MM.1S (cell line): ENCODE measurements around the gene SEMA3G.

Experiments
- DNase-seq: peaks from one replicate; pipeline ENCODE4 v3.0.0-alpha.2; 2015
- H2AFZ ChIP-seq: fragments of 300-600 bp; sonication (generic); 2 replicates; pipeline ENCODE4 v1.6.0; 2016; ENCODE audit warnings: antibody characterized with exemption, low read length
- H3F3A ChIP-seq: fragments of 300-600 bp; sonication (generic); 2 replicates; pipeline ENCODE4 v1.6.1; 2016; ENCODE audit warnings: mild to moderate bottlenecking, antibody characterized with exemption, low read length, moderate library complexity, mixed read lengths; ENCODE audit not compliant: insufficient read depth
- H3K27ac ChIP-seq: fragments of 300-600 bp; sonication (generic); 2 replicates; pipeline ENCODE4 v1.5.1; 2016; ENCODE audit warnings: mild to moderate bottlenecking, low read length
- H3K27me3 ChIP-seq: fragments of 300-600 bp; sonication (generic); replicated peaks from 2 replicates; pipeline ENCODE4 v1.6.0; 2016; ENCODE audit warnings: low read length; ENCODE audit not compliant: insufficient read depth
- H3K36me3 ChIP-seq: fragments of 300-600 bp; sonication (generic); replicated peaks from 2 replicates; pipeline ENCODE4 v1.6.1; 2016; ENCODE audit warnings: mild to moderate bottlenecking, low read length, mixed read lengths; ENCODE audit not compliant: insufficient read depth
- H3K4me1 ChIP-seq: fragments of 300-600 bp; sonication (generic); 2 replicates; pipeline ENCODE4 v1.6.1; 2016; ENCODE audit warnings: low read length, mixed read lengths
- H3K4me2 ChIP-seq: fragments of 300-600 bp; sonication (generic); 2 replicates; pipeline ENCODE4 v1.6.0; 2016; ENCODE audit warnings: low read depth, low read length
- H3K4me3 ChIP-seq: fragments of 300-600 bp; sonication (generic); 2 replicates; pipeline ENCODE4 v1.5.1; 2016; ENCODE audit warnings: low read length, mixed read lengths
- H3K79me2 ChIP-seq: fragments of 300-600 bp; sonication (generic); 2 replicates; pipeline ENCODE4 v1.6.1; 2016; ENCODE audit warnings: mixed run types, low read length, mixed read lengths
- H3K9ac ChIP-seq: fragments of 300-600 bp; sonication (generic); 2 replicates; pipeline ENCODE4 v1.6.1; 2016; ENCODE audit warnings: low read length, mixed read lengths
- H3K9me2 ChIP-seq: fragments of 300-600 bp; sonication (generic); replicated peaks from 2 replicates; pipeline ENCODE4 v1.6.1; 2016; ENCODE audit warnings: mild to moderate bottlenecking, low read length, mixed read lengths; ENCODE audit not compliant: insufficient read depth
- H3K9me3 ChIP-seq: fragments of 300-600 bp; sonication (generic); replicated peaks from 2 replicates; pipeline ENCODE4 v1.6.1; 2016; ENCODE audit warnings: mild to moderate bottlenecking, low read length, mixed read lengths; ENCODE audit not compliant: insufficient read depth
- H4K20me1 ChIP-seq: fragments of 300-600 bp; sonication (generic); 2 replicates; pipeline ENCODE4 v1.6.1; 2016; ENCODE audit warnings: mild to moderate bottlenecking, low read length, moderate library complexity, mixed read lengths; ENCODE audit not compliant: insufficient read depth
- EZH2 ChIP-seq: fragments of 300-600 bp; sonication (generic); optimal IDR thresholded peaks from 2 replicates; pipeline ENCODE3; 2017; ENCODE audit warnings: low read depth, mild to moderate bottlenecking, antibody characterized with exemption, low read length, mixed read lengths
- EZH2phosphoT487 ChIP-seq: fragments of 300-600 bp; sonication (generic); IDR thresholded peaks from 2 replicates; pipeline ENCODE4 v1.6.1; 2018; ENCODE audit warnings: antibody characterized with exemption, low read length
- TF ChIP-seq, protein P1 (sequence below): fragments of 300-600 bp; sonication (generic); IDR thresholded peaks from 2 replicates; pipeline ENCODE4 v1.5.1; 2016; ENCODE audit warnings: antibody characterized with exemption, low read length, mixed read lengths

Gene SEMA3G

DNA sequence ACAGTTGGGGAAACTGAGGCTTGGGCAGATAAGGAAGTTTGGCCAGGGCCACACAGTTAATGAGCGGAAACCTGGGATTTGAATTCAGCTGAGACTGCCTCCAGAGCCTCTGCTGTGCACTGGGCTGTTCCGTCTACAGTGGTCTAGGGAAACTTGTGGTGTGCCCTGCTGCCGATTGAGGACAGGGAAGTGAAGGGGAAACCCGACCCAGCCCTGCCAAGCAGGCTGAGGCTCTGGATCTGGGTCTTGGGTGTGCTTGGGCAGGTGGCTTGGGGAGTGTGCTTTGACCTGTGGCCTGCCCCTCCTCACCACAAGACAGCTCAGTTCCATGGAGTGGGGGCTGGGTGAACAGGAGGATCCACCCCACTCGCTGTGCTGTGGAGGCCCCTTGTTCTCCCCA, 28.1 kb upstream of the SEMA3G start:
- no peaks in the 10 kb centered on the region for H3K9me3 ChIP-seq
- H3K9me2 ChIP-seq = no peaks in the 10 kb centered on the region
- DNase-seq = no peak
- TF ChIP-seq EZH2phosphoT487 = no peak
- TF ChIP-seq, protein P1, sequence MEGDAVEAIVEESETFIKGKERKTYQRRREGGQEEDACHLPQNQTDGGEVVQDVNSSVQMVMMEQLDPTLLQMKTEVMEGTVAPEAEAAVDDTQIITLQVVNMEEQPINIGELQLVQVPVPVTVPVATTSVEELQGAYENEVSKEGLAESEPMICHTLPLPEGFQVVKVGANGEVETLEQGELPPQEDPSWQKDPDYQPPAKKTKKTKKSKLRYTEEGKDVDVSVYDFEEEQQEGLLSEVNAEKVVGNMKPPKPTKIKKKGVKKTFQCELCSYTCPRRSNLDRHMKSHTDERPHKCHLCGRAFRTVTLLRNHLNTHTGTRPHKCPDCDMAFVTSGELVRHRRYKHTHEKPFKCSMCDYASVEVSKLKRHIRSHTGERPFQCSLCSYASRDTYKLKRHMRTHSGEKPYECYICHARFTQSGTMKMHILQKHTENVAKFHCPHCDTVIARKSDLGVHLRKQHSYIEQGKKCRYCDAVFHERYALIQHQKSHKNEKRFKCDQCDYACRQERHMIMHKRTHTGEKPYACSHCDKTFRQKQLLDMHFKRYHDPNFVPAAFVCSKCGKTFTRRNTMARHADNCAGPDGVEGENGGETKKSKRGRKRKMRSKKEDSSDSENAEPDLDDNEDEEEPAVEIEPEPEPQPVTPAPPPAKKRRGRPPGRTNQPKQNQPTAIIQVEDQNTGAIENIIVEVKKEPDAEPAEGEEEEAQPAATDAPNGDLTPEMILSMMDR = no peak
- no peak for TF ChIP-seq EZH2
- H2AFZ ChIP-seq = no peak overlapping the region
- H3K27me3 ChIP-seq = no peaks in the 10 kb centered on the region
- H4K20me1 ChIP-seq = no peaks in the 10 kb centered on the region
- H3K4me1 ChIP-seq = no peaks in the 10 kb centered on the region
- H3K79me2 ChIP-seq = no peaks in the 10 kb centered on the region
- no peak overlapping the region for H3K27ac ChIP-seq
- H3K4me3 ChIP-seq = no peak overlapping the region
- H3K36me3 ChIP-seq = no peaks in the 10 kb centered on the region
- H3K4me2 ChIP-seq = no peak overlapping the region
- H3K9ac ChIP-seq = no peak overlapping the region
- H3F3A ChIP-seq = no peaks in the 10 kb centered on the region

DNA sequence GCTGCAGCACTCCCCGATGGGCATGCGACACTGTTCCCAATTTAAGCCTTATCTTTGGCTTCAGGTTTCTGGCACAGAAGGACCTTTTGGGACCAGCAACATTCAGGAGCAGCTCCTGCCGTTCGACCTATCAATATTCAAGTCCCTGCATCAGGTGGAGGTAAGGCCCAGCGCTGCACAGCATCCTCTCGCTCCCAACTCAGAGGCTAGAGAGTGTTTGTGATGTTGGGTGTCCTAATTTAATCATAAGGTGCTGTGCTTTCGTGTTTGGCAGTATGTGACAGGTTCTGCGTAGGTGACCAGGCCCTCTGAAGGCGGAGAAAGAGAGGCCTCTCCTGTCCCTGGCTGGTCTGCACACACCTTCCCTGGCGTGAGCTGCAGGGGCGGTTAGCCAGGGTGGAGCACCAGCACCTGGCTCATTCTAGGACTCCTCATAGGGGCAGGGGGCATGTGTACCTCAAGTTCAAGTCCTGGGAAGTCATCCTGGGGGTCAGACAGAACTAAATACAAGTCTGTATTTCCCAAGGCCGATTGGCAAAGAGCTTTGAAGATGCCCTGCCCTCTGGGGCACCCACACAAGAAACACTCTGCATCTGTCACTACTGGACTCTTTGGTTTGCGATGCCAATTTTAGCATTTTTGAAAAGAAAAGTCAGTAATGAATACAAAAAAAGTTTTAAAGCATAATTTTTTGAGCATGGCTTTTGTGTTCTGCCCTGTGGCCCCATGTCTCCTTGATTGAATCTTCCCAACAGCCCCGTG, 27.5 kb upstream of the SEMA3G start:
- H3K9me3 ChIP-seq = no peaks in the 10 kb centered on the region
- H3K9me2 ChIP-seq = no peaks in the 10 kb centered on the region
- H3K27me3 ChIP-seq = no peaks in the 10 kb centered on the region
- TF ChIP-seq, protein P1 = no peak
- no peak for TF ChIP-seq EZH2
- no peak for TF ChIP-seq EZH2phosphoT487
- no peak overlapping the region for H2AFZ ChIP-seq
- no peaks in the 10 kb centered on the region for H3K79me2 ChIP-seq
- H3K9ac ChIP-seq = no peak overlapping the region
- no peak overlapping the region for H3K4me2 ChIP-seq
- H3K27ac ChIP-seq = no peak overlapping the region
- no peaks in the 10 kb centered on the region for H3F3A ChIP-seq
- H4K20me1 ChIP-seq = no peaks in the 10 kb centered on the region
- H3K4me1 ChIP-seq = no peaks in the 10 kb centered on the region
- no peaks in the 10 kb centered on the region for H3K36me3 ChIP-seq
- DNase-seq = no peak
- no peak overlapping the region for H3K4me3 ChIP-seq

DNA sequence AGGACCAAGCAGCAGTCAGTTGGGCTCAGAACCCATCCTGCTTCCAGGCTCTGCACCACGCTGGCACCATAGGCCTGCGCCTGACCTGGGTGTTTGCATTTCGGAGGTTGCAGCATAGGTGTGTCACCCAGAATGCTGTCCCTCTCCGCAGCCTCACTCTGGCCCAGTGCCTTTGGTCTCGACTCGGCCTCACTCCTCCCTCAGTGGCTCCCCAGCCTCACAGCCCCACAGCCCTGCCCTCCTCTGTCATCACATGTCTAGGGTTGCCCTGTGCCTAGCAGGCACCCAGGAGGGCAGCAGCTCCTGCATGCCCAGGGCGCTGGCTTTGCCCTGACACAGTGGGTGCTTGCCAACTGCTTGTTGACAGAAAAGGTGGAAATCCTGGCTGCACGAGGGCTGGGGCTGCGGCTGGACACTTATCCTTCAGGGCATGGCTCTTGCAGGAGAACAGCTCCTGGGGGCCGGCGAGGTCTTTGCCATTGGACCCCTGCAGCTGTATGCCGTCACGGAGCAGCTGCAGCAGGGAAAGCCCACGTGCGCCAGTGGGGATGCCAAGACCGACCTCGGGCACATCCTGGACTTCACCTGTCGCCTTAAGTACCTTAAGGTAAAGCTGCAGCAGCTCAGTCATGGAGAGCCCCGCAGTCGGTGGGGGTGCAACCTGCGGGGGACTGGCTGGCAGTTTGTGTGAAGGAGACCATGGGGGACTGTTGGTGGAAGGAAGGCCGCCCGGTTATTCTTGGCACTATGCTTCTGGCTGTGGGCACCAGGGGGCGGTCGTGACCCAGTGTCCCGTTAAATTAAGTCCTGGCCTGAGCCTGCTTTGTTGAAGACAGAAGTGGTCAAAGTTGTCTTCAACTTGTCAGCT, 26.7 kb upstream of the SEMA3G start:
- Histone ChIP-seq H4K20me1 (no peaks in the 10 kb centered on the region), H3K36me3 (no peaks in the 10 kb centered on the region), H3K27me3 (no peaks in the 10 kb centered on the region), H3K9ac (no peak overlapping the region), H3K4me3 (no peak overlapping the region), H3K4me2 (no peak overlapping the region), H3K9me2 (no peaks in the 10 kb centered on the region), H3K79me2 (no peaks in the 10 kb centered on the region), H3F3A (no peaks in the 10 kb centered on the region), H3K4me1 (no peaks in the 10 kb centered on the region), H2AFZ (no peak overlapping the region), H3K27ac (no peak overlapping the region), H3K9me3 (no peaks in the 10 kb centered on the region)
- peak; percentile 37 for DNase-seq
- TF ChIP-seq EZH2 (no peak), EZH2phosphoT487 (no peak)
- TF ChIP-seq, protein P1 = peak; percentile 70
